ENCODE measurements around the gene DGKD. TPM values are rescaled to one million over a fixed set of nuclear protein-coding genes. Genes with fewer than 3 reads are reported as not detected.
A peak's percentile ranks its signal among the peaks of the same experiment; 100 is the strongest.

The DGKD gene
- total RNA-seq, 1 experiment from 2014 or later, result 16.0 TPM

GRCh38 chr2:233418761-233419546, 64.7 kb downstream of the DGKD start:
- H3K36me3 ChIP-seq, result peaks cover 15% of the 10 kb centered on the region
- H3K9me3 ChIP-seq (replicated peaks), result no peaks in the 10 kb centered on the region
- no peaks in the 10 kb centered on the region for H3K27me3 ChIP-seq (replicated peaks)
- H3K4me1 ChIP-seq (replicated peaks), result peaks cover 57% of the 10 kb centered on the region
- H3K27ac ChIP-seq, result peak overlapping the region; percentile 71
- peak; percentile 60 to 78 for DNase-seq (ENCODE audit: low read depth in 1 of 2, low spot score in 2 of 2)
- peak overlapping the region; percentile 29 for H3K4me3 ChIP-seq

- H3K9me3 ChIP-seq (replicated peaks), result no peaks in the 10 kb centered on the region
- H3K4me3 ChIP-seq, result peak overlapping the region; percentile 29
- H3K36me3 ChIP-seq, result peaks cover 23% of the 10 kb centered on the region
- DNase-seq (ENCODE audit: low read depth in 1 of 2, low spot score in 2 of 2), result no peak
- peaks cover 49% of the 10 kb centered on the region for H3K4me1 ChIP-seq (replicated peaks)
- no peaks in the 10 kb centered on the region for H3K27me3 ChIP-seq (replicated peaks)
- H3K27ac ChIP-seq, result peak overlapping the region; percentile 71
Observed at GRCh38 chr2:233419602-233420391, 65.5 kb downstream of the DGKD start.

GRCh38 chr2:233421091-233421816, 67.0 kb downstream of the DGKD start:
- Histone ChIP-seq H3K27ac (no peak overlapping the region), H3K9me3 (replicated peaks) (peaks cover 1% of the 10 kb centered on the region; the same call in 1 of the 2 replicates), H3K36me3 (peaks cover 28% of the 10 kb centered on the region), H3K27me3 (replicated peaks) (no peaks in the 10 kb centered on the region), H3K4me1 (replicated peaks) (peaks cover 39% of the 10 kb centered on the region), H3K4me3 (no peak overlapping the region)
- no peak for DNase-seq (ENCODE audit: low read depth in 1 of 2, low spot score in 2 of 2)

- Histone ChIP-seq H3K4me1 (replicated peaks) (peaks cover 43% of the 10 kb centered on the region), H3K36me3 (peaks cover 31% of the 10 kb centered on the region), H3K9me3 (replicated peaks) (peaks cover 9% of the 10 kb centered on the region), H3K27ac (no peak overlapping the region), H3K4me3 (no peak overlapping the region), H3K27me3 (replicated peaks) (no peaks in the 10 kb centered on the region)
- no peak for DNase-seq (ENCODE audit: low read depth in 1 of 2, low spot score in 2 of 2)
Observed at GRCh38 chr2:233422050-233422639, 67.9 kb downstream of the DGKD start.

GRCh38 chr2:233422649-233423551, 68.6 kb downstream of the DGKD start:
- DNase-seq (ENCODE audit: low read depth in 1 of 2, low spot score in 2 of 2), result no peak
- H3K4me3 ChIP-seq, result no peak overlapping the region
- H3K27ac ChIP-seq, result no peak overlapping the region
- H3K4me1 ChIP-seq (replicated peaks), result peaks cover 41% of the 10 kb centered on the region
- peaks cover 9% of the 10 kb centered on the region for H3K9me3 ChIP-seq (replicated peaks)
- peaks cover 36% of the 10 kb centered on the region for H3K36me3 ChIP-seq
- H3K27me3 ChIP-seq (replicated peaks), result no peaks in the 10 kb centered on the region

GRCh38 chr2:233423552-233423860, 69.2 kb downstream of the DGKD start:
- no peaks in the 10 kb centered on the region for H3K27me3 ChIP-seq (replicated peaks)

GRCh38 chr2:233424154-233424951, 70.1 kb downstream of the DGKD start:
- Histone ChIP-seq H3K27ac (no peak overlapping the region), H3K4me1 (replicated peaks) (peaks cover 33% of the 10 kb centered on the region), H3K4me3 (no peak overlapping the region), H3K27me3 (replicated peaks) (no peaks in the 10 kb centered on the region), H3K36me3 (peaks cover 36% of the 10 kb centered on the region), H3K9me3 (replicated peaks) (peaks cover 9% of the 10 kb centered on the region)
- DNase-seq (ENCODE audit: low read depth in 1 of 2, low spot score in 2 of 2), result no peak

More at GRCh38 chr2:233423552-233423860, 69.2 kb downstream of the DGKD start:
- DNase-seq (ENCODE audit: low read depth in 1 of 2, low spot score in 2 of 2), result no peak
- Histone ChIP-seq H3K4me1 (replicated peaks) (peaks cover 35% of the 10 kb centered on the region), H3K4me3 (no peak overlapping the region), H3K36me3 (peaks cover 36% of the 10 kb centered on the region), H3K27ac (no peak overlapping the region), H3K9me3 (replicated peaks) (peaks cover 9% of the 10 kb centered on the region)

- H3K4me3 ChIP-seq, result no peak overlapping the region
- H3K9me3 ChIP-seq (replicated peaks), result peaks cover 9% of the 10 kb centered on the region
- H3K27me3 ChIP-seq (replicated peaks), result no peaks in the 10 kb centered on the region
- peaks cover 41% of the 10 kb centered on the region for H3K36me3 ChIP-seq
- peaks cover 31% of the 10 kb centered on the region for H3K4me1 ChIP-seq (replicated peaks)
- peak; percentile 31 to 65 for DNase-seq (ENCODE audit: low read depth in 1 of 2, low spot score in 2 of 2)
- peak overlapping the region; percentile 28; the same call in 1 of the 2 replicates for H3K27ac ChIP-seq
Observed at GRCh38 chr2:233426619-233427342, 72.5 kb downstream of the DGKD start.

- no peaks in the 10 kb centered on the region for H3K27me3 ChIP-seq (replicated peaks)
- peaks cover 25% of the 10 kb centered on the region for H3K4me1 ChIP-seq (replicated peaks)
- no peak for DNase-seq (ENCODE audit: low read depth in 1 of 2, low spot score in 2 of 2)
- H3K27ac ChIP-seq, result no peak overlapping the region
- peaks cover 35% of the 10 kb centered on the region for H3K36me3 ChIP-seq
- no peak overlapping the region for H3K4me3 ChIP-seq
- H3K9me3 ChIP-seq (replicated peaks), result peaks cover 9% of the 10 kb centered on the region
Observed at GRCh38 chr2:233428008-233428407, 73.7 kb downstream of the DGKD start.

- Histone ChIP-seq H3K9me3 (replicated peaks) (peaks cover 9% of the 10 kb centered on the region), H3K27ac (no peak overlapping the region)
- no peak for DNase-seq (ENCODE audit: low read depth in 1 of 2, low spot score in 2 of 2)
Observed at GRCh38 chr2:233428438-233428837, 74.1 kb downstream of the DGKD start.

GRCh38 chr2:233429175-233429897, 75.0 kb downstream of the DGKD start:
- no peak overlapping the region for H3K4me3 ChIP-seq
- H3K27ac ChIP-seq, result peak overlapping the region; percentile 65
- no peaks in the 10 kb centered on the region for H3K27me3 ChIP-seq (replicated peaks)
- H3K9me3 ChIP-seq (replicated peaks), result peaks cover 9% of the 10 kb centered on the region
- peaks cover 23% of the 10 kb centered on the region for H3K36me3 ChIP-seq
- H3K4me1 ChIP-seq (replicated peaks), result peaks cover 25% of the 10 kb centered on the region
- DNase-seq (ENCODE audit: low read depth in 1 of 2, low spot score in 2 of 2), result no peak

More at GRCh38 chr2:233428438-233428837, 74.1 kb downstream of the DGKD start:
- H3K27me3 ChIP-seq (replicated peaks), result no peaks in the 10 kb centered on the region
- H3K4me1 ChIP-seq (replicated peaks), result peaks cover 25% of the 10 kb centered on the region
- no peak overlapping the region for H3K4me3 ChIP-seq
- peaks cover 30% of the 10 kb centered on the region for H3K36me3 ChIP-seq

Data from SJSA1 (cell line).